GM10248 (cell line): ENCODE data around the gene KIF1C.
"Not testable (repeated sequence)": the region's sequence is repeated elsewhere in the genome, so short reads cannot be mapped to it uniquely, and the experiment has no call there.

Experiments
- CTCF ChIA-PET: fragments of 300-600 bp; sonication (Branson Sonifier 250); formaldehyde crosslinking; extraction: SDS; loops from one replicate; lab custom pipeline; 2021; ENCODE audit warnings: antibody characterized with exemption; lab: Yijun Ruan, JAX
- POLR2A ChIA-PET: fragments of 350-650 bp; sonication (Branson Sonifier 250); formaldehyde crosslinking; extraction: SDS; loops from one replicate; lab custom pipeline; 2020; ENCODE audit warnings: antibody characterized with exemption; lab: Yijun Ruan, JAX
- DNase-seq: peaks from one replicate; pipeline ENCODE4 v3.0.0; 2012; ENCODE audit errors: extremely low spot score
- CTCF ChIP-seq: IDR thresholded peaks from 2 replicates; pipeline ENCODE4 v1.5.1; 2012; ENCODE audit warnings: mild to moderate bottlenecking, low read depth; ENCODE audit errors: extremely low read depth, missing control alignments, control extremely low read depth

KIF1C gene

GRCh38 chr17:5068236-5068635, 70.5 kb downstream of the KIF1C start:
- CTCF ChIA-PET, result interaction anchor here (1.1 kb wide), 1 partner anchor 159 kb away, joined by 5 read pairs; no protein-coding TSS in a partner anchor
- POLR2A ChIA-PET, result no interaction called here
- DNase-seq, result no peak
- TF ChIP-seq CTCF, result no peak

- CTCF ChIA-PET, result no interaction called here
- no peak for TF ChIP-seq CTCF
- POLR2A ChIA-PET, result no interaction called here
- no peak for DNase-seq
These were observed 72.0 kb downstream of the KIF1C start for GRCh38 chr17:5069724-5070123.

- DNase-seq, POLR2A ChIA-PET, CTCF ChIA-PET: not testable (repeated sequence)
These were observed 77.7 kb downstream of the KIF1C start for GRCh38 chr17:5075472-5075871.

GRCh38 chr17:5077275-5077674, 79.5 kb downstream of the KIF1C start:
- POLR2A ChIA-PET, DNase-seq, CTCF ChIA-PET: not testable (repeated sequence)

- no peak for DNase-seq
- CTCF ChIA-PET, result no interaction called here
- no peak for TF ChIP-seq CTCF
- POLR2A ChIA-PET, result no interaction called here
These were observed 80.0 kb downstream of the KIF1C start for GRCh38 chr17:5077781-5078105.
